Activated CD4-positive, alpha-beta T cell treated with anti-CD3 and anti-CD28 coated beads, Interleukin-2, amount 50 U/mL, for 24 hours (primary cell): ENCODE results near the gene TEX28.
A peak's percentile ranks its signal among the peaks of the same experiment; 100 is the strongest.
"Not testable (repeated sequence)": the region's sequence is repeated elsewhere in the genome, so short reads cannot be mapped to it uniquely, and the experiment has no call there.

Experiments used
- DNase-seq, 2 donors: peaks; one replicate each; pipeline ENCODE4 v3.0.0-alpha.2; 2020; ENCODE audit warnings: low read depth in 1 of 2, low spot score in 1 of 2

TEX28 gene

DNA sequence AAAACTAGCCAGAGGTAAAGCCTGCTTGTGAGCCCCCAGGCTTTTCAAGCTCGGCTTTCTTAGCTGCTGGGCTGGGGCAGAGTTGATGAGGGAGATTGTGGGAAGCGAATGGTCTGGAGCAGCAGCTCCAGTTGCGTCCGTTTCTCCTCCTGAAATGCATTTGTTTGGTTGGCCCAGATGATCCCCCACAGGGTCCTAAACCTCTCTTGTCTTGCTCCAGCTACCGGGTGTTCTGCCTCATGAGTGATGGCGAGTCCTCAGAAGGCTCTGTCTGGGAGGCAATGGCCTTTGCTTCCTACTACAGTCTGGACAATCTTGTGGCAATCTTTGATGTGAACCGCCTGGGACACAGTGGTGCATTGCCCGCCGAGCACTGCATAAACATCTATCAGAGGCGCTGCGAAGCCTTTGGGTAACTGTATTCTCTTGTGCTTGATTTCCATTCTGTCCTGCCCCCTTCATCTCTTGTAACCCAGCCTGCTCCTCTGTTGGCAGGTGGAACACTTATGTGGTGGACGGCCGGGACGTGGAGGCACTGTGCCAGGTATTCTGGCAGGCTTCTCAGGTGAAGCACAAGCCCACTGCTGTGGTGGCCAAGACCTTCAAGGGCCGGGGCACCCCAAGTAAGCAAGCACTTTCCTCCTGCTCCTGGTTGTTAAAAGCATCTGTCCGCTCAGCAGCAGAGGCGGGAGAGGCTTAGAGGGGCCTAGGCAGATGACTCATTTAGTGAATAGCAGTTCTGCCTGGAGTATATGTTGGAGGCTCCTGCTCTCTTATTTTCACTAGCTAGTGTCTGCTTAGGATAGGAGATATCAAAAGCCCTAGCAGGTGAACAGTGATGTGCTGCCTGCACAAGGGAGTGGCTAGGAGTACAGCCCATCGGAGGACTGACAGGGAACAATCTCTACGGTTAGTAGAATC is 16.0 kb upstream of the TEX28 start:
- no peak for DNase-seq

DNA sequence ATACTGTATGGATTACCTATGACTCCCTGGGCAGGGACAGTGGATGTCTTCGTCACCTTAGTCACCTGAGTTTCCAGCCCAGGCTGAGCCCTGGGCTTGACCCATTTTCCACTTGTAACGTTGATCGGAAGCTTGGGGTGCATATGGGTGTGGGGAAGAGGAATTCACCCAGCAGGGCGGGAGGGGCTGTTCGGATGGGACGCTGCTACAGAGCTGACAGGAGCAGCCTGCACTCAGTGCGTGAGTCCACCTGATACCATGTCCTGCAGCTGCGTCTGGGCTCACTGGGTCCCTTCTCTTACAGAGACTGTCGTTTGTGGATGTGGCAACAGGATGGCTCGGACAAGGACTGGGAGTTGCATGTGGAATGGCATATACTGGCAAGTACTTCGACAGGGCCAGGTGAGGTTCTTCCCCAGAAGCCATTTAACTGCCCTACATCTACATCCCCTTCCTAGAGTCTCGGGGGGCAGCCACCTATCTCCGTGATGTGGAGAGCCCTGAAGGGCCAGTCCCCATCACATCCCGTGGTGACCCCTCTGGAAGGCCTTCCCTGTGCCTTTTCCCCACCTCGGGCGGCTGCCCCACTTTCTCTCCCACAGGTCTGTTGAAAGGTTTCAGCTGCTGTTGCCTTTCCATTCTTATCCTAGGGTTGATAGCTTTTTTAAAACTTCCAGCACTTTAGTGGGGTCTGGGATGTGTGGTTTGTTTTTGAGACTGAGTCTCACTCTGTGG is 14.3 kb upstream of the TEX28 start:
- DNase-seq = no peak

DNA sequence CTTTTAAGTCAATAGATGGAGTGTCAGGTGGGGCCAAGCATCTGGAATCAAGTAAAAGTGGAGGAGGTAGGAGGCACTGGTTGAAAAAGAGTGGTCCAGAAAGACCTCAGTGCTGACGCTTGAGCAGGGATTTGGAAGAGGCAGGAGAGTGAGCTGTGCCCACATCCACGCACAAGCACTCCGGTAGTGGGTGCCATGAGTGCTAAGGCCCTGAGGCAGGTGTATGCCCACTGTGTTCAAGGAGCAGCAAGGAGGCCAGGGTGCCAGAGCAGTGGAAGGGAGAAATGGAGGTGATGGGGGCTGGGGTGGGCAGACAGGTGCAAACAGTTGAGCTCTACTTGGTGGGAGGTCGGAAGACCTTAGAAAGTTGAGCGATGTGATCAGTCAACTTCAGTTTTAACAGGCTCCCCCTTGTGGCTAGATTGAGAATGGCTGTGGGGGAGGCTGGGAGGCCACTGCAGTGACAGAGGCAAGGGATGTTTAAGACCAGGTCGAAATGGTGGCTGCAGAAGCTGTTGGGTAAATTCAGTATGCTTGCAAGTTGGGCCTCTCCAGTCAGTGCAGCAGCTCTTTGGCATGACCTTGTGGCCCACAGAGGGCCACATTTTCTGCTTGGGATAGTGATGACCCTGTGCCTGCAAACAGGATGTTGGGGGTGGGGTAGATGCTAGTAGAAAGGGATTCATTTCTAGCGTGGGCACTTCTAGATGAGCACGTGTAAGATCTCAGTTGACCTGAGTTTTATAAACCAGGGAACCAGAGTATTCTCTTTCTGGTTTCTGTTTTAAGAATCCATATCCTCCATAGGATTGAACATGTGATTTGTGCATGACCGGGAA is 13.4 kb upstream of the TEX28 start:
- peak; percentile 56 to 67 for DNase-seq

DNA sequence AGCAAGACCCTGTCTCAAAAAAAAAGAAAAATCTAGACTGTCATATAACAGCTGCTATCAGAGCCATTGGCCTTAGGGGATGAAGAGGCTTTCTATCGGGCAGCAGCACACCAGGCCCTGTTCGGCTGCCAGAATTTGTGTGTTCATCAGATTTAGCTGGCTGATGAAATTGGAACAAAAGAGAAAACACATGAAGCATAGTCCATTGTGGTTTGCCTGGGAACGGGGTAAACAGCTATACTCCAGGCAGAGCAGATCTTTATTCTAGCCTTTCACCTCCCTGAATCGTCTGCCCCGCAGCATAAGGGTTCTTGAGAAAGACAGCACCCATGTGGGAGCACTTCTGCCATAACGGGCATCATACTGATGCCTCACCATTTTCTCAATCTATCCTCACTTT is 12.3 kb upstream of the TEX28 start:
- DNase-seq = no peak

DNA sequence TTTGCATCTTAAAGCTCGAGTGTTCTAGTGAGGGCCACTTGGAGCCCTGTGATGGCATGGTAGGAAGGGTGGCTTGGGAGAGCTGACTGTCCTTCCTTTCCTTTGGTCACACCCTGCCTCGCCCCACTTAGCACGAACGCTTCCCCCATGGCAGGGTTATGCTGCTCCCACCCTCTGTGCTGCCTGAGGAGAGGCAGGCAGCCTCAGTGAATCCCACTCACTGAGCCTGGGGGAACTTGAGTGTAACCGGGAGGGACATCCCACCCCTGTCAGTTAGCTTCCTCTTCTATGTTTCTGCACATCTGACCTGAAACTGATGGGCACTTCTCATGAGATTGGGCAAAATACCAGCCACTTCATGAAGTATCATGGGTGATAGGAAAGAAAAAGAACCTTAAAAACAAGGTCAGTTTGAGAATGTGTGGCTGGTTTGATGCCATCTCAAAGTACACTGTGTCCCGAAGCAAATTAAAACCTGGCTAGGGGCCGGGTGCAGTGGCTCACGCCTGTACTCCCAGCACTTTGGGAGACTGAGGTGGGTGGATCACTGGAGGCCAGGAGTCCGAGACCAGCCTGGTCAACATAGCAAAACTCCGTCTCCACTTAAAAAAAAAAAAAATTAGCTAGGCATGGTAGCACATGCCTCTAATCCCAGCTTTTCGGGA is 10.7 kb upstream of the TEX28 start:
- DNase-seq = no peak

DNA sequence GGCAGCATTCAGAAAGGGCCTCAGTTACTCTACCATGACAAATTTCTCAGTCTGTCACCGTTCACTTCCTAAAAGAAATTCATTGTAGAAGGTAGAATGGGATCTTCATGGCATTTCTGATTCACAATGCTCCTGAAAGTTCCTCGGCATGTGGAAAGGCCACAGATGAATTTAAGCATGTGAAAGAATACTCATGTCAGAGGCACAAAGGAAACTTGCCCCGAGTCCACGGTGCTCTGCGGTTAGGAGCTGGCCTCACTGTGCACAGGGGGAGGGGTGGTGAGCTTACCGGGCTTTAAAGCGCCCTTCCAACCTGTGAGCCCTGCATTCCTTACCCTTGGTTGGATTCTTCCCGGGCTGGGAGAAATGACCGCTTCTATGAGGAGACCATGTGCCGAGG is 9.9 kb upstream of the TEX28 start:
- DNase-seq = no peak

DNA sequence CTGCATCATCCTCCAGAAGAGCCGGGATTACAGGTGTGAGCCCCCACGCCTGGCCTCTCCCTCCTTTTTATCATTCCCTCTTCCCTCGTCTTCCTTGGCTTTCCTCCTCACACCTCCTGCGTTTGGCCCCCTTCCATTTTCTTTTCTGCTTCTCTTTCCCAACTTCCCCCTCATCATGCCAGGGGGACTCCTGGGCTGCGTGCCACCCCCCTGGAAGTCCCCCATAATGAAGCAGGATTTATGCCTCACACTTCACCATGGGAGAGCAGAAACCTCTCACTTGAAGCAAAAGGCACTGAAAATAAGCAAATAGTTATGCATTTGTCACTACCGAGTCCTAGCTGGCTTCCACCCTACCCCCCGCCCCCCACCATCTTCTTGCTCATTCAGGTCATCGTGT is 8.6 kb upstream of the TEX28 start:
- DNase-seq = no peak

DNA sequence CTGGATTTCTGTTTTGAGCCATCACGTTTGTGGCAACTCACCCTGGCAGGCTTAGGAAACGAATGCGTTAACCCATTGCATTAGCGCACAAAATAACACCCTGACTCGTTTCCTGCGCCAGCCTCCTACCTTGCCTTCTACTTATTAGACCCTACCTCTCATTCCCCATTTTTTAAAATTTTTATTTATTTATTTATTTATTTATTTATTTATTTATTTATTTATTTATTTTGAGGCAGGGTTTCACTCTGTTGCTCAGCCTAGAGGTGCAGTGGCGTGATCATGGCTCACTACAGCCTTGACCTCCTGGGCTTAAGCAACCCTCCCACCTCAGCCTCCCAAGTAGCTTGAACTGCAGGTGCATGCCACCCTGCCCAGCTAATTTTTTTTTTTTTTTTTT is 8.1 kb upstream of the TEX28 start:
- not testable (repeated sequence) for DNase-seq

DNA sequence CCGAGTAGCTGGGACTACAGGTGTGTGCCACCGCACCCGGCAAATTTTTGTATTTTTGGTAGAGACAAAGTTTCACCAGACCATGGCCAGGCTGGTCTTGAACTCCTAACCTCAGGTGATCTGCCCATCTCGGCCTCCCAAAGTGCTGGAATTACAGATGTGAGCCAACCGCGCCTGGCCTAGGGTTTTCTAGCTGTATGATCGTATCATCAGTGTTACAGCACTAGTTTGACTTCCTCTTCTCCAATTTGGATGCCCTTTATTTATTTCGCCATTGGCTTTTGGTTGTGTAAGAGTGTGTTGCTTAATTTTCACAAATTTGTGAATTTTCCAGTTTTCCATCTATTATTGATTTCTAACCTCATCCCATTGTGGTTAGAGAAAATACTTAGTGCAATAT is 5.9 kb upstream of the TEX28 start:
- DNase-seq = no peak

DNA sequence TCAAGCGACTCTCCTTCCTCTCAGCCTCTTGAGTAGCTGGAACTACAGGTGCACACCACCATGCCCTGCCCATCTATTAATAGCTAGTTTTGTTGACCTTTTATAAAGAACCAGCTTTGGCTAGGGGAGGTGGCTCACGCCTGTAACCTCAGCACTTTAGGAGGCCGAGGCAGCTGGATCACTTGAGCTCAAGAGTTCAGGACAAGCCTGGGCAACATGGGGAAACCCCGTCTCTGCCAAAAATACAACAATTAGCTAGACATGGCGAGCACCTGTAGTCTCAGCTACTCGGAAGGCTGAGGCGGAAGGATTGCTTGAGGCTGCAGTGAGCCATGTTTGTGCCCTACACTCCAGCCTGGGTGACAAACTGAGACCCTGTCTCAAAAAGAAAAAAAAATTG is 3.4 kb upstream of the TEX28 start:
- no peak for DNase-seq

DNA sequence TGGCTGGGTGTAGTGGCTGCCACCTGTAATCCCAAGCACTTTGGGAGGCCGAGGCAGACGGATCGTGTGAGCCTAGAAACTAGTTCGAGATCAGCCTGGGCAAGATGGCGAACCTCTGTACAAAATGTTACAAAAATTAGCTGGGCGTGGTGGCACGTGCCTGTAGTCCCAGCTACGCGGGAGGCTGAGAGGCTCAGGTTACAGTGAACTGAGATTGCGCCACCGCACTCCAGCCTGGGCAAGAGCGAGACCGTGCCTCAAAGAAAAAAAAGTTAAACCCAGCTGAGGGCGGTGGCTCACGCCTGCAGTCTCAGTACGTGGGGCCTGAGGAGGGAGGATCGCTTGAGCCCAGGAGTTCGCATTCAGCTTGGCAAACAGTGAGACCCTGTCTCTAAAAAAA is 1.8 kb upstream of the TEX28 start:
- no peak for DNase-seq

DNA sequence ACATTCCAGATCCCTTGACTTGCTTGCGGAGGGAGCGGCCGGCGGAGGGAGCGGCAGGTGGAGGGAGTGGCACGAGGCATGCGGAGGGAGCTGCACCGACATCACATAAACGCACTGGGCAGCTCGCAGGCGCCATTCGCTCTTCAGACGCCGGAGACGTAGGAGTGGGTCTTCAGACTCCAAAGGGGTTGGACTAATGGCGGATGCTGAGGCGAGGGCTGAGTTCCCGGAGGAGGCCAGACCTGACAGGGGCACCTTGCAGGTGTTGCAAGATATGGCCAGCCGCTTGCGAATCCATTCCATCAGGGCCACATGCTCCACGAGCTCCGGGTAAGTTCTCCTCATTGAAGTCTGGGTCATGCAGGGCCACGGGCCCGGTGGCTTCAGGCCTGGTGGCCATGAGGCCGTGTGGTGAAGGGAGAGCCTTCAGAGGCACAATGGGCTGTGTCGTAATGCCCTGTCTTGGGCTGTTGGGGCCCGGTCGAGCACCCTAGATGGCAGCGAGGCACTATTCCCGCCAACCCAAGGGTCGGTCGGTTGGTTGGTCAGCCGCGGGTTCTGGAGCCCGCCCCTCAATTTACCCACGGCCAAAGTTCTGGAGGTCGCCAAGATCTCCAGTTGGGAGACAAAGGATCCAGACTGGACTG is 863 bp upstream of the TEX28 start, which contains the start of gene TKTL1:
Gene TKTL1, plus strand, starts transcription at position 132 of the 647 bp plus-strand sequence. Its CDS starts 65 bp downstream, at position 197.
- no peak for DNase-seq

DNA sequence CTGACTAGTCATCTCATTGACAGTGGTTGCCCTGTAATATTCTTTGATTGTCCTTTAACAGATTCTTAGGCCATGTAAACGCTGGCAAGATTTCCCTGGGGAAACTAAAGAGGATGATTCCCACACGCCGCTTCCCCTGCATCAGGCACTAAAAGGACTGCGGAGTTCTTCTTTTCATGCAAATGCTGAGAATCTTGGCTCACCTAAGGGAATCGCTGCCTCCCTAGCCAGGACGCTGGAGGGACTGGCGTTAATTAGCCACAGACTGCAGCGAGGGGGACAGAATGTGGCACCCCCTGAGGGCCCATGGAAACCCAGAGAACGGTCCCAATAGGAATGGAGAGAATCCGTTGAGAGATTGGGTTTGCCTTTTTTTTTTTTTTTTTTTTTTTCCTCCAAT is 8.5 kb downstream of the TEX28 start:
- DNase-seq = not testable (repeated sequence)

DNA sequence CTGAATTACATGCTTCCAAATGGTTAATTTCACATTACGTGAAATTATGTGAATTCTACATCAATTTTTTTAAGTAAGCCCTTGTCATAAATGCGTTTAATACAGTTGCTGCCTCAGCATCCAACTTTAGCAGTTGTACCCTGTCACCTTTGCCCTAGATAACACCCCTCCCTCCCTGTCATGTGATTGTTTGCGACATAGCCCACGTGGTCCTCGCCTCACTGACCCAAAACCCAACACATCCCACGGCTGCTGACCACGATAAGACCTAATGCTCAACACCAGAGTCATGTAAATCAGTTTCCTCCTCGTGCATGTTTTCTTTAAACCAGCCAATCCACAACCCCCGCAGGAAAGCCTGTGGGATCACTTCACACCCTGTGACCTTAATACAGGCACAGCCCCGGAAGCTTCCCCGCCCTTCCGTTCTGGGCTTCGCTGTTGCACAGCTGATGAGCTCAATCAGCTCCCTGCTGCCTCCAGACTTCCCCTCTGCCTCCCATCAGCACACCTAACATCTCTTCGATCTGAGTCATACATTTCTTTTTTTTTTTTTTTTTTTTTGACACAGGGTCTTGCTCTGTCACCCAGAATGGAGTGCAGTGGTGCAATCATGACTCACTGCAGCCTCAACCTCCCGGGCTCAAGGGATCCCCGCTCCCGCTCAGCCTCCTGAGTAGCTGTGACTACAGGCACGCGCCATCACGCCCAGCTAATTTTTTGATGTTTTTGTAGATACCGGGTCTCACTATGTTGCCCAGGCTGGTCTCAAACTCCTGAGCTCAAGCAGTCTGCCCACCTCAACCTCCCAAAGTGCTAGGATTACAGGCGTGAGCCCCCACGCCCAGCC is 10.2 kb downstream of the TEX28 start:
- not testable (repeated sequence) for DNase-seq

DNA sequence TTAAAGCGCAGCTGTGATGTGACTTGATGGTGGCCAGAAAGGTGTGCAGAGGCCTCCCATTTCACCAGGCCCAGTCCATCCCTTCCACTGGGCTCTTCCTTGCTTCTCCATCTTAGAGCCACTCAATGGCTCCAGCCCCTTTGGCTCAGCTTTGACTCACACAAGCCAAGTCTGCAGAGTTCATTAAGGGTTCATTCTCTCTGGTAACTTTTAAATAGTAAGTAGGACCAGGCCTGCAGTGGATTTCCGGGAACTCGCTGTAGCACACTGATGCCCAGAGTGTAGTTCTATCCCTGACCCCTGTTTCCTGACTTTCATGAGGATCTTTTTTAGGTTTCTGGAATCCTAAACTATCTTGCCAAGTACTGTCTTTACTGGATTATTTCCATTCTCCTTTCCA is 25.7 kb downstream of the TEX28 start:
- DNase-seq = not testable (repeated sequence)

DNA sequence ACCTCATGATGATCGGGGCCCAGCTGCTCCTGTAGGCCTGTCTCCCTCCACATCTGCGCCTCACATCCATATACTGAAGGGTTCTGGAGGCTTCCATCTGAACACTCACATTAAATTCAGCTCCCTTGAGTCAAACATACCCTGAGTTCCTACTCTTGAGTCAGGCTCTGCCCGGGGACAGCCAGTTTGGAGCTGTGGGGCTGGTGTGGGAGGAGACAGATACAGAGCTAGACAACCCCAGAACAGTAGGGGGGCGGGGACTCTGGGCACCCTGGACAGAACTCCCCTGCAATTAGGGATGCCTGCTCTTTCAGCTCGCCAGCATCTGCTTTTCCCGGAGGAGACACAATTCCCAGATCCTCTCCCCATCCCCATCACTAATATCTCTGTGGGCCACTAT is 31.9 kb downstream of the TEX28 start:
- DNase-seq = not testable (repeated sequence)

DNA sequence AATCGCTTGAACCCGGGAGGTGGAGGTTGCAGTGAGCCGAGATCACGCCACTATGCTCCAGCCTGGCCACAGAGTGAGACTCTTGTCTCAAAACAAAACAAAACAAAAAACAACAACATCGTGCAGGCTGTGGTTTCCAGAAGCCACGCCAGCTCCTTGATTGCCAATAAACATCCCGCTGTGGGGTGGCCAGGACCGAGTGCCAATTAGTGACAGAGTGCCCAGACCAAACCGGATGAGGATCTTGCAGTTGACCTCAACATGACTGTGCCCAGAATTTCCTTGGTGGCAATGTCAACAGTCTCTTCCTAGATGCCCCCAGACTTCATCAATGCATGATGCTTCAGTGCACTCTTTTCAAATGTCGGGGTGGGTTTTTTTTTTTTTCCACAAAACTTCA is 36.2 kb downstream of the TEX28 start:
- not testable (repeated sequence) for DNase-seq

DNA sequence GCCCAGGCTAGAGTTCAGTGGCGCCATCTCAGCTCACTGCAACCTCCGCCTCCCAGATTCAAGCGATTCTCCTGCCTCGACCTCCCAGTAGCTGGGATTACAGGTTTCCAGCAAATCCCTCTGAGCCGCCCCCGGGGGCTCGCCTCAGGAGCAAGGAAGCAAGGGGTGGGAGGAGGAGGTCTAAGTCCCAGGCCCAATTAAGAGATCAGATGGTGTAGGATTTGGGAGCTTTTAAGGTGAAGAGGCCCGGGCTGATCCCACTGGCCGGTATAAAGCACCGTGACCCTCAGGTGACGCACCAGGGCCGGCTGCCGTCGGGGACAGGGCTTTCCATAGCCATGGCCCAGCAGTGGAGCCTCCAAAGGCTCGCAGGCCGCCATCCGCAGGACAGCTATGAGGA is 37.6 kb downstream of the TEX28 start, which contains the start of gene OPN1MW3:
Gene OPN1MW3, plus strand, starts transcription at position 301 of the 400 bp plus-strand sequence. Its CDS starts 38 bp downstream, at position 339.
- DNase-seq = not testable (repeated sequence)

DNA sequence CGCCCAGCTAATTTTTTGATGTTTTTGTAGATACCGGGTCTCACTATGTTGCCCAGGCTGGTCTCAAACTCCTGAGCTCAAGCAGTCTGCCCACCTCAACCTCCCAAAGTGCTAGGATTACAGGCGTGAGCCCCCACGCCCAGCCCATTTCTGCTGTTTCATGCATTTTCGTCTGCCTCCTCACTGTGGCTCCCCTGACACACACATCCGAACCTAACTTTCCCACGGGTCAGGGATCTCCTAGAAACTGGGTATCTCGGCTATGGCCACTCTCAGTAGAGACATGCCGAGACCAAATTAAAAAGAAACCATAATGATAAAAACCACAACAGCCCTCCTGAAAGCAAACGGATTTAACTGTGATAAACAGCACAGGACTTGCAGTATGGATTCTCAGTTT is 46.8 kb downstream of the TEX28 start:
- DNase-seq = not testable (repeated sequence)
